RCC 7860 (cell line): ENCODE results near the gene XPA.
A peak's percentile ranks its signal among the peaks of the same experiment; 100 is the strongest.
"Not testable (repeated sequence)": the region's sequence is repeated elsewhere in the genome, so short reads cannot be mapped to it uniquely, and the experiment has no call there.

ENCODE experiments used
- DNase-seq: peaks from one replicate; pipeline ENCODE4 v3.0.0-alpha.2; 2015; ENCODE audit warnings: low spot score
- FAIRE-seq: peaks from 2 replicates; lab custom pipeline; 2012; peaks lifted over from hg19 to GRCh38; lab: Jason Lieb, UNC

XPA gene

DNA sequence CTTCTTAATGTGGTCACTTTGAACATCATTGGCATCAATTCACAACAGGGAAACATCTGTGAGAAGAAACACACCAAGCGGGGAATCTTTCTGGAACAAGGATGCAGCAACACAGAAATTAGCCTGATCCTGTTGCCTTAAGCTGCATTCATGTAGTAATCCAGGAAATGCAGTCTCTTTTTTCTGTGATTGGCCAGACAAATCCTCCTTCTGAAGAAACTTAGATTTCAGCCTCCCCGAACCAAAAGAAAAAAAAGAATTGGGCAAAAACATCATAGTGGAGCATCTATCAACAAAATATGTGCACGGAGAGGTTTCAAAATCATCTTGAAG lies 7.2 kb upstream of the XPA start:
- DNase-seq (no peak), FAIRE-seq (no peak)

DNA sequence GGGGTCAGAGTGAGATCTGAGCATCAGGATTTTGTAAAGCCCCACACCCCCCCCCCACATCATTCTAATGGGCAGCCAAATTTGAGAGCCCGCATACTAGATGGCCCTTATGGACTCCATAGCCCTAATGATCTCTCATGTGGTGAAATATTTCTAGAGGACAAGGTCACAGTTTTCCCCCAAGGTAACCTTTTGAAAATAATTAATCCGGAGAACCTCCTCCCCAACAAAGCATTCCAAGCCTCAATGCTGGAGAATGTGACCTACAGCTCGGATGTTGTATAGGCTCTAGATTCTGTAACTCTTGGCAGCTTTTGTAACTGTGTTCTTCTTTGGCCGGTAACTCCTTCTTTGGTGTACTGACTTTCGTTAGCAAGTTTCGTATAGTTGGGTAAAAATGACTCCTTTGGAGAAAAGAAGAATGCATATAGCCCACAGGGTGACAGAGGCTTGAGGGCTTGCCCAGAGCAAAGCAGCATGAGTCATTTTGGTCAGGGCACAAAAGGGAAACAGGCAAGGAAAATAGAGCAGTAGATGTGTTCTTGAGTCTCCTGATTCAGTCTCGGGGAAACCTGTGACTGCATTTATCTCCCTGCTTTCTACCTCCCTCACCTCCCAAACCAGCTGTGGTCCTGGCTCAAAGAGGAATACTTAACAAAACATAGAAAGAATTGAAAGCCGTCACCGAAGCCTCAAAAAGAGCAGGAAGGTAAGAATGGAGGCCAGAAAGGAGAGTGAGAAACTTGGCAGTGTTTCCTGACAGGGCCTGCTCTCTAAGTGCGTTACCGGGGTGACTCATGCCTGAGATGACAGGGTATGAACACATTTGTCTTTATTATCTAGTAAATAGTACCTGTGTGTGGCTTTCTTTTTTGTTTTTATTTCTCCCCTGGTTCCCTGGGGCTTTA lies 6.6 kb upstream of the XPA start:
- DNase-seq (peak; percentile 86), FAIRE-seq (peak; percentile 89)

DNA sequence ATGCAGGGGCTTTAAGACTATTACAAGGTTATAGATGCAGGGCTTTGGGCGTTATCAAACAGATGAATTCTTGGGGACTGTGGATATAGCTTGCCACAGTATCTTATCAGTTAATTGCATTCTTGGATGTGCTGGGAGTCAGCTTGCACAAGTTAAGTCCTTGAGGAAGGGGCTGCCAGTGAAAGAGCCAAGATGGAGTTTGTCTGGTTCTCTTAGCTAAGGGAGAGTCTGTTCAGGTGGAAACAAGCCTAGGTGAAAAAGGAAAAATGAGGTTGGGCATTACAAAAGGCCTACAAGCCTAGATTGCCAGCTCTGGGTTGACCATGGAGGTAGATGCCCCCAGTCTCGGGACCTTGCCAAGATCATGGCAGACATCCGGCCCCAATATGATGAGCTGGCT lies 2.7 kb upstream of the XPA start:
- DNase-seq, FAIRE-seq: not testable (repeated sequence)

DNA sequence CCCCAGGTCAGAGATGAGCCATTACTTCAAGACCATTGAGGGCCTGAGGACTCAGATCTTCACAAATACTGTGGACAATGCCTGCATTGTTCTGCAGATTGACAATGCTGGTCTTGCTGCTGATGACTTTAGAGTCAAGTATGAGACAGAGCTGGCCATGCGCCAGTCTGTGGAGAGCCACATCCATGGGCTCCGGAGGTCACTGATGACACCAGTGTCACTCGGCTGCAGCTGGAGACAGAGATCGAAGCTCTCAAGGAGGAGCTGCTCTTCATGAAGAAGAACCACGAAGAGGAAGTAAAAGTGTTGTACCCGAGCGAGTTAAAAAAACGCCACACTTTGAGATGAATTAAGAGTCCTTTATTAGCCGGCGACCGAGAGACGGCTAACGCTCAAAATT lies 2.1 kb upstream of the XPA start:
- not testable (repeated sequence) for DNase-seq, FAIRE-seq

DNA sequence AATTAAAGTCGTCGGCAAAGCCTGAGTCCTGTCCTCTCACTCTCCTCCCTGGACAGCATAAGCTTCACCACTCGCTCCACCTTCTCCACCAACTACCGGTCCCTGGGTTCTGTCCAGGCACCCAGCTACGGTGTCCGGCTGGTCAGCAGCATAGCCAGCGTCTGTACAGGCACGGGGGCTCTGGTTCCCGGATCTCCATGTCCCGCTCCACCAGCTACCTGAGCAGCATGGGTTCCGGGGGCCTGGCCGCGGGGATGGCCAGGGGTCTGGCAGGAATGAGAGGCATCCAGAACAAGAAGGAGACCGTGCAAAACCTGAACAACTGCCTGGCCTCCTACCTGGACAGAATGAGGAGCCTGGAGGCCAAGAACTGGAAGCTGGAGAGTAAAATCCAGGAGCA lies 1.7 kb upstream of the XPA start:
- FAIRE-seq: no peak
- no peak for DNase-seq

DNA sequence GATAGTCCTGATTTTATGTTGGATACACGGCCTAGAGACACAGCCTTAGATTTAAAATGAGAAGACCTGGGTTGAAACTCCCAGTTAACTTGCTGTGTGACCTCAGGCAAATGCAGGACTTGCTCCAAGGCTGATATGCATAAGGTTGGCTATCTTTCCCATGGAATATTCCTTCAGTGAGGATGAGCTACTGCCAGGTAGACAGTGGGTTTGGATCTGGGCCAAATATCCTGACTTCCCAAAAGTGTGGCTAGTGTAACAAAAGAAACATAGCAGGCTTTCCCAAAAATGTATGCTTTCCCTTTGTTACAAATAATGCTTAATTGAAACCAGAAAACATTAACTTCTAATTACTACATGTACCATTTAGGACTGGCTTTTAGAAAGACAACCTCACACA lies 697 bp upstream of the XPA start:
- no peak for DNase-seq
- no peak for FAIRE-seq

DNA sequence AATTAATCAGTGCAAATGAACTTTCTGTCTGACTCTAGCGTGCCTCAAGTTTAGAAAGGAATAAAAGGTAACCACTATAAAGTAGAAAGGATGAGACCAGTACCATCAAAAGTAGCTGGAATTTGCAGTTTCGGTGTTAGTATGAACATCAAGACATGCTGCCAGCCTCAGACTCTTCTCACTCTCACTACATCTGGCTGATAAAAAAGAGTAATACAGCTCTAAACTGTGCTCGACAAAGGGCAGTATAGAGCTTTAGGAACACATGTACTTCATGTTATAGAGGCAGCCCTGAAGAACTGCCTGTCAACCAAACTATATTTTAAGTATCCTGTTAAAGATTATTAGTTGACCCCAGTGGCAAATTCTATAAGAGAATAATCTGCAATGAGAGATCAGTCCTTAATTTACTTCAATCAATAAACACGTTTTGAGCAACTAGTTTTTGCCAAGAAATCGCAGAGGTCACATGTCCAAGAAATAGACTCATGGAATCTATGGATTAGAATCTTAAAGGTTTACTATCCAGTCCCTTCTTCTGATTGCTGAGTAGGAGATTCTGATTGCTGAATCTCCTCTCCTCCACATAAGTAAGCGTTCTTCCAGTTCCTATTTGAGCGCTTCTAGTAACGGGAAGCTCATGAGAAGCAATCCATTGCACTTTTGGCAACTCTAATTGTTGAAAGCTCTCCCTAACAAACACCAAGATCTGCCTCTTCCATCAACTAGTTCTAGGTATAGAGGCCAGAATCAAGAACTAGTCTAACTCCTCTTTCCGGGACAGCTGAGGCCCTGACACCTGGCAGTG lies 941 bp downstream of the XPA start:
- DNase-seq: no peak
- FAIRE-seq: no peak

DNA sequence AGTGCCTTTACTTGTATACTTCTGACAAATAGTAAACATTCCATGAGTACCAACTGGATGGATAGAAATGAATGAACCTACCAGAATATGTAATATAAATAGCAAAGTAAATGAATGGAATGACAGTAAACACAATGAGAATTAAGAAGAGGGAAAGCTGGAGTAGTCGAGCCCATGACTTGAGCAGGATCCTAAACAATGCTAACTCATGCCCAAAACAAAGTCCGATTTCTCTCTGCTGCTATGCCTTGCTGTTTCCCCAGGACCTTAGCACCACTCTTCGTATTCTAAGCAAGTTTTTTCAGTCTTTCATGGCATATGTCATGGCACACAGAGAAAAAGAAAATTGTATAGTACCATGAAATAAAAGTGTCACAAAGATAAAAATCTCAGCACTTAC lies 1.8 kb downstream of the XPA start:
- DNase-seq: no peak
- no peak for FAIRE-seq

DNA sequence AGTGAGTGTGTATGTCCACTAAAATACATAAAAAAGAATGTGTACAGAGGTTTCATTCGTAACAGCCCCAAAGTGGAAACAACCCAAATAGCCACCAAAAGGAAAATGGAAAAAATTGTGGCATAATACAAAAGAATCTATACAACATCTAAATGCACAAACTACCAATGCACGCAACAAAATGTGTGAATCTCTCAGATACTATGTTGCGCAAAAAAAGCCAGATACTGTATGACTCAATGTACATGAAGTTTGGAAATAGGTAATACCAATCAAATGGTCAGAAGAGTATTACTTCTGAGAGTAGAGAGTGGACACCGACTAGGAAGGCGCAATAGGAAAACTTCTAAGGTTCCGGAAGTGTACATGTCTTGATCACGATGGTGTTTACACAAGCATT lies 2.4 kb downstream of the XPA start:
- no peak for DNase-seq
- no peak for FAIRE-seq

DNA sequence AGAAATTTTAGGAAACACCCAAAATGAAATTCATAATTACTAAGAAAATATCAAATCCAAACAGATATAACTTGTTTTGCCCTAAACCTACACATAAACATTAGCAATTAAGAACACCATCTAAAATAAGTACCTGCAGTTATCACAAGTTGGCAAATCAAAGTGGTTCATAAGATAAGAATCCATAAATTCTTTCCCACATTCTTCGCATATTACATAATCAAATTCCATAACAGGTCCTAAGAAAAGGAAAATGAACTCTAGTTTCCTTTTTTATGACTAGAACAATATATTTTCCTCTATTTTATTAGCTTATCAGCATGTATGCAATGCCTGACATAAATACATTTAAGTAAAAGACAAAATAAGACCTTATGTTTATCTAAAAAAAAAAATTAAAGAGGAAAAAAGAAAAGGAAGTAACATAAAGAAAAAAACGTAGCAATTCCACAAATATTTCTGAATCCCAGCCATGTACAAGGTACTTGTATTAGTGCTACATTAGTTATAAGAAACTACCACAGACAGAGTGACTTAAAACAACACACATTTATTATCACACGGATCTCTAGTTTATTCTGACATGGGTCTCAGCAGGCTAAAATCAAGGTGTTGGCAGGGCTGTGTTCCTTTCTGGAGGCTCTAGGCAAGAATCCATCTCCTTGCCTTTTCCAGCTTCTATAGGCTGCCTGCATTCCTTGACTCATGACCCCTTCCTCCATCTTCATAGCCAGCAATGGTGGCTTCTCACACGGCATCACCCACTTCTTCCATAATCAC lies 7.5 kb downstream of the XPA start:
- FAIRE-seq (no peak), DNase-seq (peak; percentile 35)

DNA sequence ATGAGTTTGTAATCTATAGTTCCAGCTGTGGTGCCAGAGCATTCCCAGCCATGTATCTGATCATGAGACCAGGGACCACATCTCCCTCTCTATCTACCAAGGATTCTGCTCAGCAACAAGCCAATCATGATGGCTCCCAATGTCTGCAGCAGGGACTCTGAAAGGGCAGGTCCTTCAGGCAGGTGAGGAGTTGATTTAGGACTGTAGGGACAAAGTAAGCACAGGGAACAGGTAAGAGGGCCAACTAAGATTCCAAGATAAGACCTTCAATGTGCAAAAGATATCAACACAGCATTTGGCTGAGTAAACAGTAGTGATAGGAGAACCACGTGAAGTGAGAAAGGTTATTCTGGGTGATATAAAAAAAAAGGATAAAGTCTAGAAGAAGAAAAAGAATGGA lies 8.5 kb downstream of the XPA start:
- no peak for DNase-seq
- FAIRE-seq: no peak

DNA sequence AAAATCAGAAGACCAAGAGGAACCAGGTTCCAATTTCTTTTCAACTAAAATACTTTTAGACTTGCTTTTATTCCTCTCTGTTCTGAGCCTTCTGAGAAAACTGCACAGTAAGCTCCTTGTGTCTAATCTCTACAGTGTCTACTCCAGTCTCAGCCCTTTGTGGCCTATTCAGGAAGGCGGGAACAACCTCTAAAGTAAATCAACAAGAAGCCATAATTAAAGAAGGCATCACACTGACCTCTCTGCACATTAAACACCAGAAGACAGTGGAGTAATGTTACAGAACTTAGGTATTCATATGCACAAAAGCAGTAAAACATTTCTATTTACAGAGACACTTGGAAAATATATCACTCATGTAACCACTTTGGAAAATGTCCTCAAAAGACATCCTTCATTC lies 14.9 kb downstream of the XPA start:
- FAIRE-seq (no peak), DNase-seq (no peak)

DNA sequence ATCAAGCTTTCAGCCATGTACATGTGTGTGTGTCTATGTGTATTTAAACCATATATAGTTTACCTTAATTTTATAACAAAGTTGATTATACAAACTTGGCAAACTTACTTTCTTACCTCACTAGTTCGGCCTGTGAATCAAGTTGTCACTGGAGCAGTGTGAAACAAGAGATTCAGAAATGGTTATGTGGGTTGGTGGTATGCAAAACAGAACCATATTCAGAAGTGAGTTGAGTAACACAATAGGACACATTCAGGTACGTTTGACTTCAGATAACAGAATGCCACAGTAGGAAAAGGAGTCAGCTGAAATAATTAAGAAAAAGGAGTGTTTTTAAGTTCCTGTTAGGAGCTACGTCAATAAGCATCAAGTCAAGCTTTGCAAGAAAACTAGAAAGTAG lies 21.5 kb downstream of the XPA start:
- FAIRE-seq: no peak

DNA sequence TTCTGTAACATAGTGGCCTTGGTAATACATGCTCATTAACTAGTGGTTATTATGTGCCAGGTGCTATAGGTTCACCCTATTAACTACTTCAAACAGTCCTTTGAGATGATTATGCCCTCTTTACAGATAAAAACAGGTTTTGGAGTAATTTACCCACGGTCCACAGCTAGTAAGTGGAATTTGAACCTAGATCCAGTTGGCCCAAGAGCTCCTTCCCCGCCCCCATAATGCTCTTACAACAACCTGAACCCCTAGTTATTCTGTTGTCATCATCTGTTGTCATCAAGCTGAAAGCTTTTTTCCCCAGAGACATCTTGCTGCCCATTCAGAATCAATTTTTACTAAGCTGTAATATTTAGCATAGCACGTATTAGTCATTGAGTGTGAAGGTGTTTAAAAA lies 23.2 kb downstream of the XPA start:
- no peak for DNase-seq
- no peak for FAIRE-seq

More for the DNA sequence above, 21.5 kb downstream of the XPA start:
- DNase-seq: no peak

DNA sequence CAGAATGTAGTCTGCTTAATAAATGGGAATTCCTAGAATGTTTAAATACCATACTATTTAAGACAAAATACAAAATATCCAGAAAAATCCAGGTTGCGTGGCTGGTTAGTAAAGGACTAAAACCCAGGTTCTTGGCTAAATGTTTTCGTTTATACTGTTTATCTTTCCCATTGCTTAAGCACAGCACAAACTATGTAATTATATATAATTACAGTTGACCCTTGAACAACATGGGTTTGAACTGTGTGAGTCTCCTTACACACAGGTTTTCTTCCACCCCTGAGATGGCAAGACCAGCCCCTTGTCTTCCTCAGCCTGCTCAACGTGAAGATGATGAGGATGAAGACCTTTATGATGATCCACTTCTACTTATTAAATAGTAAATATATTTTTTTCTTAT lies 24.7 kb downstream of the XPA start:
- DNase-seq: no peak
- FAIRE-seq: no peak

DNA sequence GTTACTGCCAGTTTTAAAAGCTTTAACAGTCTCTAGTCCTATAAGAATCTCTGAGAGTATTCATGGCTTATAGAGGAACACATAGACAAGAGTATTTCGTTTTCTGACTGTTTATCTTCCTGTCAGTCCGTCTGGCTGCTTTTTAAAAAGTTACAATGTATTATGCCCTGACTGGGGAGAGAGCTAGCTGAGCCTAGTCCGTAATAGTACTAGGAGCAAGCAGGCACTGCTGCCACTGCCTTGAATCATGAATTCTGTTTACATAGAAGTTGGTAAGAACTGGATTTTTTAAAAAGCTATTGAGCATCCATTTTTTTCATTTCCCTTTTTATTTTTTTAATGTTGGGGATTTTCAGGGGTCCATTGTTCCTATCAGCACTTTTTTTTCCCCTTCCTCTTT lies 26.6 kb downstream of the XPA start:
- no peak for DNase-seq
- FAIRE-seq: no peak

DNA sequence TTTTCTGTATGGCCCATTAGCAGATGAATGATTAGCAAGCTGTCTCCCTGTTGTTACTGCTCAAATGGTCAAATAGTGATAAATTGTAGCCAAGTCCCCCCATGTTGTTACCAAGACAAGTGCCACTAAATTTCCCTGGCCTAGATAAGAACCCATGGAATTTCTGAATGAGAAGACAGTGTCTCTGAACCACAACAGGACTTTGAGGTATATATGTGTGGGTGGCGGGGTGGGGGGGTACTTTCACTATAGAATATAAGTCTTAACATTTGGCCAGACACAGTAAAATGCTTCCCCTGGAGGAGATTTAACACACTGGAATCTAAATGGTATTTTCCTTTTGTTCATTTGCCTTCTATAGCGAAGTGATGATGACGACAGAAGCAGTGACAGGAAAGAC lies 28.7 kb downstream of the XPA start:
- no peak for DNase-seq
- FAIRE-seq: no peak

DNA sequence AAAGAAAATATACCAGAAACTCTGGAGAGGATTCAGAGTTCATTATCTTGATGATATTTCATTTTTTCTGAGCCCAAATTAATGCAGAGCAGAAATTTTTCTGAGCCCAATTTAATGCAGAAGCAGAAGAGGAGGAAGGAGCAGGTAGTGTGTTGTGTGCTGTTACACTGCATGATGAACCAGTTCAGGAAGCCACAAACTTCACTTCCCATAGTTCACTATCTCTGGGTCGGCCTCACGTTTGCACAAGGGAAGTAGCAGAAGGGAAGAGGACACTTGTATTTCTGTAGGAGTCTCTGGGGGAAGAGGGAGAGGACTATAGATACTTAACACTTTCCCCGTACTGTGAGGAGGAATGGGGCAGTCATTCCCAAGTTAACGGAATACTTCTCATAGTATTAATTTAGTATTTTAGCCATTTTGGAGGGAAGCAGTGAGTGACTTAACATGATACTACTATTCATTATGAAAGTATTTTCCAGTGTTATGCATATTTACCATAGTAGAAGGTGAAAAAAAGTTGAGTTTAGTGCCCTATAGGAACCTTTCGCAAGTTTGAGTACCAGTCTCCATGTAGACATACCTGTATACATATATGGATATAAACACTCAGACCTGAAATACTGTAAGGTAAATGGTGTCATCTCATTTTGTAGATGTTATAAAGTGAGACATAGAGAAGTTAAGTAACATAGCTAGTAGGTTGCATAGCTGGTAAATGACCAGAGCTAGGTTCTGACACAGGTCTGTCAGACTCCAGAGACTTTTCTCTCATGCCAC lies 30.0 kb downstream of the XPA start:
- no peak for FAIRE-seq
- no peak for DNase-seq

DNA sequence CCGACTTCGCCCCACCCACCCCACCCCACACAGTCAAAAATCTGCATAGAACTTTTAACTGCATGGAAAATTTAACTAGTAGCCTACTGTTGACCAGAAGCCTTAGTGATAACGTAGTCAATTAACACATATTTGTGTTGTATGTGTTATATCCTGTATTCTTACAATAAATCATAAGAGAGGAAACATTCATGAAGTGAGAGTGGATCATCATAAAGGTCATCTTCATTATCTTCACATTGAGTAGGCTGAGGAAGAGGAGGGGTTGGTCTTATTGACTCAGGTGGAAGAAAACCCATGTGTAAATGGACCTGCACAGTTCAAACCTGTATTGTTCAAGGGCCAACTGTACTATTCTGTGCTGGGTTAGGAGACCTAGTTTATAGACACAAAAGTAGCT lies 31.4 kb downstream of the XPA start:
- no peak for DNase-seq
- FAIRE-seq: no peak

DNA sequence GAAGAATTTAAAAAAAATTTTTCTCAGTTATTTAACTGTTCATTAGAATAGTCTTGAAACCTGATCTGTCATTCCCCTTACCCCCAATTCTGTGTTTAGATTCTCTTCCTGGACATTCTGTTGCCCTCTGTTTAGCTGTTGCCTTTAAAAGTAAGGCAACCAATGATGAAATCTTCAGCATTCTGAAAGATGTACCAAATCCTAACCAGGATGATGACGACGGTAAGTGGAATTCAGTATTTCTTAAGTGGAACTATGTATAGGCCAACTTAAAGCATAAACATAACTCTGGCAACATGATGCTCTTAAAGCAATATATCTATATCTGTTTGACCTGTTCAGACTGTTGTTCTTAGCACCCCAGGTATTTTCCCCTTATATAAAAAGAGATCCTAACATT lies 36.3 kb downstream of the XPA start:
- no peak for DNase-seq
- no peak for FAIRE-seq

DNA sequence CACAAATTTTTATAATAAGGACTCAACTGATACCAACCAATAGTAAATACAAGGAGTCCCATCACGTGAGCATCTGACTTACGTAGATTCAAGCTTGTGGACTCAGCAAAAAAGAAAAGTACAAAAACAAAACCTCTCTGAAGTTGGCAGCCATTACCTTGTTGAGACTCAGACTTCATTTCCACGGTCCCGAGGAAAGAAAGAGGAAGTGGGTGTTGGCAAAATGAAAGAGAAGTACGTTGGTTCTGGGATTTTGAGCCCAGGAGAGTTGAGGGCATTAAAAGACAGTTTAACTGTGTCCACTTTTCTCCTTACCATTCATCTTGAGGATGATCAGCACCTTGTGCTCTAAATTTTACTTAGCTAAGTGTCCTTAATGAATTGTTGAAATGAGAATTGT lies 36.8 kb downstream of the XPA start:
- no peak for FAIRE-seq
- no peak for DNase-seq
